ENCODE data around the gene IL33.
A peak's percentile ranks its signal among the peaks of the same experiment; 100 is the strongest.

IL33 gene

DNA sequence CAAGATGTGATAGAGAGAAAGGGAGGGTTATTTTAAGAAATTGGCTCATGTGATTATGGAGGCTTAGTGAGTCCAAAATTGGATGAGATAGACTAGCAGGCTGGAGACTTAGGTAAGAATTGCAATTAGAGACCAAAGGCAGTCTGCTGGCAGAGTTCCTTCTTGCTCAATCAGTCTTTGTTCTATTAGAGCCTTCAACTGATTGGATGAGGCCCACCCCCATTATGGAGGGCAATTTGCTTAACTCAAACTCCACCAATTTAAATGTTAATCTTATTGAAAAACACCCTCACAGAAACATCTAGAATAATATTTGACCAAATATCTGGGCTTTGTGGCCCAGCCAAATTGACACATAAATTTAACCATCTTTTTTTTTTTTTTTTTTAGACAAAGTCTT is 88.6 kb downstream of the IL33 start:
- no peak overlapping the region for H3K27ac ChIP-seq (ENCODE audit: poor library complexity, severe bottlenecking)
- TF ChIP-seq, protein P1, sequence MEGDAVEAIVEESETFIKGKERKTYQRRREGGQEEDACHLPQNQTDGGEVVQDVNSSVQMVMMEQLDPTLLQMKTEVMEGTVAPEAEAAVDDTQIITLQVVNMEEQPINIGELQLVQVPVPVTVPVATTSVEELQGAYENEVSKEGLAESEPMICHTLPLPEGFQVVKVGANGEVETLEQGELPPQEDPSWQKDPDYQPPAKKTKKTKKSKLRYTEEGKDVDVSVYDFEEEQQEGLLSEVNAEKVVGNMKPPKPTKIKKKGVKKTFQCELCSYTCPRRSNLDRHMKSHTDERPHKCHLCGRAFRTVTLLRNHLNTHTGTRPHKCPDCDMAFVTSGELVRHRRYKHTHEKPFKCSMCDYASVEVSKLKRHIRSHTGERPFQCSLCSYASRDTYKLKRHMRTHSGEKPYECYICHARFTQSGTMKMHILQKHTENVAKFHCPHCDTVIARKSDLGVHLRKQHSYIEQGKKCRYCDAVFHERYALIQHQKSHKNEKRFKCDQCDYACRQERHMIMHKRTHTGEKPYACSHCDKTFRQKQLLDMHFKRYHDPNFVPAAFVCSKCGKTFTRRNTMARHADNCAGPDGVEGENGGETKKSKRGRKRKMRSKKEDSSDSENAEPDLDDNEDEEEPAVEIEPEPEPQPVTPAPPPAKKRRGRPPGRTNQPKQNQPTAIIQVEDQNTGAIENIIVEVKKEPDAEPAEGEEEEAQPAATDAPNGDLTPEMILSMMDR (IDR thresholded peaks at IDR 0.05; ENCODE audit: poor library complexity, severe bottlenecking) = no peak
- no peak overlapping the region for H3K4me3 ChIP-seq (ENCODE audit: severe bottlenecking)
- H3K9me3 ChIP-seq (ENCODE audit: severe bottlenecking) = no peaks in the 10 kb centered on the region
- no peaks in the 10 kb centered on the region for H3K27me3 ChIP-seq (ENCODE audit: insufficient read depth, poor library complexity, severe bottlenecking)
- H3K36me3 ChIP-seq (ENCODE audit: low read depth) = no peaks in the 10 kb centered on the region
- no peak for DNase-seq (ENCODE audit: low spot score)
- no peak for ATAC-seq (ENCODE audit: low read depth)
- H3K4me1 ChIP-seq (ENCODE audit: insufficient read depth, poor library complexity, severe bottlenecking) = peaks cover 13% of the 10 kb centered on the region

DNA sequence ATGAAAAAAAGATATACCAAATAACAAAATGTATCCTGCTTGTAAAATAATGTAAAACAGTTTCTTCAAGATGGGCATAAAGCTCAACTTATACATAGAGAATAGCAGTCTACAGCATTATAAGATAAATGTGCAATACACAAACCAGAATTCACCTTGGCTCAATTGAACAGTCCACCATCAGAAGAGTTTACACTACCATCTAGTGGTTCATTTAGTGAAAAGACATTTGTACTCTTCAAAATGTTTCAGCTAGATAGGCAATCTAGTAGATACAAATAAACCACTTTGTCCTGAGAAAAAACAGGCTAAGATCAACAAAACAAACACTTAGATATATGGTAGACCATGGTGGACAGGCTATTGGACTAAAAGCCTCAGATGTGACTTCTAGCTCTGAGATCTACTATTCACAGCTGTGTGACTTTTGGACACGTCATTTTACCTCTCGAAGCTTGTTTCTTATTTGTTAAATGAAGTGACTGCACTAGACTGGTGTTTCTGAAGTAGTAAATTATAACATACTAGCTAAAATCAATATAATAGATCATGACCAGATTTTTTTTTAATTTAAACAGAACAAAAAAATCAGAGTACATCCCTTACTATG is 90.5 kb downstream of the IL33 start:
- peak; percentile 48; the same call in 1 of the 3 replicates for ATAC-seq (ENCODE audit: low read depth)

More for the DNA sequence above, 90.5 kb downstream of the IL33 start:
- Histone ChIP-seq H3K9me3 (ENCODE audit: severe bottlenecking) (no peaks in the 10 kb centered on the region), H3K4me1 (ENCODE audit: insufficient read depth, poor library complexity, severe bottlenecking) (peaks cover 13% of the 10 kb centered on the region), H3K27ac (ENCODE audit: poor library complexity, severe bottlenecking) (no peak overlapping the region), H3K36me3 (ENCODE audit: low read depth) (no peaks in the 10 kb centered on the region), H3K4me3 (ENCODE audit: severe bottlenecking) (no peak overlapping the region), H3K27me3 (ENCODE audit: insufficient read depth, poor library complexity, severe bottlenecking) (no peaks in the 10 kb centered on the region)
- no peak for DNase-seq (ENCODE audit: low spot score)
- TF ChIP-seq, protein P1 (IDR thresholded peaks at IDR 0.05; ENCODE audit: poor library complexity, severe bottlenecking) = peak; percentile 81

Measured in RWPE2 (cell line).